Tibial nerve (tissue), 4 donors: ENCODE measurements around the gene VSIR. TPM values are rescaled to one million over a fixed set of nuclear protein-coding genes. Genes with fewer than 3 reads are reported as not detected.
A peak's percentile ranks its signal among the peaks of the same experiment; 100 is the strongest.

Experiments
- DNase-seq, 2 donors: peaks; one replicate each; pipeline ENCODE4 v3.0.0-alpha.2; 2019; ENCODE audit warnings: low spot score in 2 of 2
- H3K27ac ChIP-seq, 4 donors: fragments of 200-600 bp; sonication (generic) in 3 of 4; one replicate each; pipeline ENCODE4 v1.5.1; 2017 to 2019; ENCODE audit warnings: mild to moderate bottlenecking in 1 of 4
- H3K27me3 ChIP-seq, 2 donors: fragments of 200-600 bp; sonication (generic) in 1 of 2; one replicate each; pipeline versions ENCODE4 v1.5.1 to v1.6.0; 2017 to 2019
- H3K36me3 ChIP-seq, 3 donors: fragments of 200-600 bp; sonication (generic); one replicate each; pipeline ENCODE4 v1.5.1; 2018 to 2019
- H3K4me1 ChIP-seq, 4 donors: fragments of 200-600 bp; sonication (generic) in 3 of 4; one replicate each; pipeline ENCODE4 v1.5.1; 2017 to 2019
- H3K4me3 ChIP-seq, 4 donors: fragments of 200-600 bp; sonication (generic) in 3 of 4; one replicate each; pipeline ENCODE4 v1.5.1; 2017 to 2019; ENCODE audit warnings: mild to moderate bottlenecking in 1 of 4, moderate library complexity in 1 of 4
- H3K9me3 ChIP-seq, 4 donors: fragments of 200-600 bp; sonication (generic) in 3 of 4; one replicate each; pipeline ENCODE4 v1.5.1; 2017 to 2019
- EP300 ChIP-seq, 2 donors: sonication (generic); formaldehyde crosslinking; IDR thresholded peaks; one replicate each; pipeline ENCODE4 v1.6.1; 2017; ENCODE audit warnings: antibody characterized with exemption in 2 of 2, mild to moderate bottlenecking in 1 of 2
- POLR2A ChIP-seq, 2 donors: fragments of 450-650 bp; IDR thresholded peaks; one replicate each; pipeline ENCODE4 v1.6.1; 2017; ENCODE audit warnings: antibody characterized with exemption in 2 of 2, mild to moderate bottlenecking in 2 of 2, moderate library complexity in 2 of 2
- WGBS, 2 donors: methylation state at CpG; one replicate each; pipeline ENCODE4 v1.1.5; 2018; 5-methylcytosine and 5-hydroxymethylcytosine counted together
- total RNA-seq, 4 donors: library from RNA; depleted of rRNA; stranded (reverse); fragments of >200 nt; gene quantifications; one replicate each; pipeline ENCODE4 v1.1.0, GENCODE V29; 2016
- TF ChIP-seq, protein P1 (sequence below), 5 experiments: fragments of 200-600 bp in 3 of 5; fragments of 450-650 bp in 2 of 5; sonication (generic) in 3 of 5; IDR thresholded peaks; one replicate each; pipeline ENCODE4 v1.5.1; 2016 to 2019; ENCODE audit warnings: antibody characterized with exemption in 5 of 5, mild to moderate bottlenecking in 3 of 5, moderate library complexity in 2 of 5

VSIR gene
- total RNA-seq, 4 donors from 2014 or later, result 133 to 227 (median 151) TPM

DNA sequence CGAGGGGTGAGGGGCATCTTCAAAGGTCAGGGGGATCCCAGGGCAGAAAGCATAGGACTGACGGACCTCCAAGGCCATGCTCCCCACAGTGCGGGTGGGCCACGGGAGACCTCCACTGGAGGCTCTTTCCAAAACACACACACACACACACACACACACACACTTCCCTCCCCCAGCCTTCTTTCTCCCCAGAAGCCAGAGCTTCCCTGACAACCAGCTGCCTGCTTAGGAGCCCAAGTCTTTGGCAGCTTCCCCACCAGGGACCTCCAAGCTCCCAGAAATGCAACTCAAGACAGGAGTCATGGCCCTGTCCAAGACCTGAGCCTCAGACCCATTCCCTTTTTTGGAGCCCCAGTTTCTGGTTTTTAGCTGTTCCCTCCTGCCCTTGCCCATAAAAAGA is 53.0 kb downstream of the VSIR start:
- WGBS, 2 donors, result 81 to 83% methylated on average over 4 of the region's 4 CpGs
- peak overlapping the region in 2 of 4 donors; percentile 94 to 96 for H3K27ac ChIP-seq

DNA sequence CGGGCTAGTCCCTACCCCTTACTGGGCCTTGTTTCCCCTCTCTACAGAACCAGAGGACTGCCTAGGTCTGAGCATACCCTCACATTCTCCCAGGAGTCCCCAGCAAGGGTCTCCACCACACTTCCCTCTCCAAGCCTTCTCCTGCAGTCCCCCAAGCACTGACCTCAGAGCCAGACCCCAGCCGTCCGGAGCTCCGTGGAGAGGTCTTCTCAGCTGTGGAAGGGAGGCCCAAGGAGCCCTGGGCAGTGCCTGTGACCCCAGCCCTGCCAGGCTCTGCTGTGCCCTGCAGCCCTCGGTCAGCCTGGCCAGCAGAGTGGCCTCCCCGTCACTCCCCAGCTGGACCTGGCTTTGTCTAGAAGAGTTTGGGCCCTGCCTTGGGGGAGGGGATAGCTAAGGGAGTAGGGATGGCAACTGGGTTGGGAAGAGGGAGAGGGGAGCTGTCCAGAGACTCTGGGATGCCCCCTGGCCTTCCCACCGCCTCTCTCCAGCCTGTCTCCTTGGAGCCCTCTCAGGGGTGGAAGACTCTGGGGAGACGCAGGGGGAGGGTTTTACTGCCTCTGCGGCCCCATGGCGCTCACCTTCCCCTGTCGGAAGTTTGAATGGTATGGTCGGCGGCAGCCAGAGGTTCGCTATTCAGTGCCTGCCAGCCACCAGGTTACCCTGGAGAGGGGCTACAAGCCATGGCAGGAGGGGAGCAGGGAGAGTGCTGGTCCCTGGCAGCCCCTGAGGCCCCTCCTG is 53.7 kb downstream of the VSIR start, which contains the start of gene C10orf105:
Gene C10orf105, minus strand, starts transcription at position 315 of the 738 bp plus-strand sequence. CDS start 3,441 bp downstream, outside the sequence.
- H3K27me3 ChIP-seq, result no peaks in the 10 kb centered on the region
- no peak within 1 kb of the TSS for H3K4me3 ChIP-seq
- no peaks in the 10 kb centered on the region for H3K36me3 ChIP-seq
- 81 to 83% methylated on average over 12 to 14 of the region's 14 CpGs for WGBS, 2 donors
- no peak for DNase-seq
- peak within 1 kb of the TSS; percentile 57 to 96 (median 90) for H3K27ac ChIP-seq
- H3K9me3 ChIP-seq, result no peaks in the 10 kb centered on the region
- TF ChIP-seq POLR2A (IDR thresholded peaks at IDR 0.05) (no peak), EP300 (IDR thresholded peaks at IDR 0.05) (no peak)
- peaks cover 4 to 62% (median 52%) of the 10 kb centered on the region in 4 donors for H3K4me1 ChIP-seq

More for the DNA sequence above, 53.0 kb downstream of the VSIR start:
- no peaks in the 10 kb centered on the region for H3K36me3 ChIP-seq
- no peaks in the 10 kb centered on the region for H3K27me3 ChIP-seq
- H3K9me3 ChIP-seq, result no peaks in the 10 kb centered on the region
- H3K4me3 ChIP-seq, result no peak overlapping the region
- no peak for DNase-seq
- H3K4me1 ChIP-seq, result peaks cover 0 to 57% (median 46%) of the 10 kb centered on the region in 4 donors
- no peak for TF ChIP-seq POLR2A (IDR thresholded peaks at IDR 0.05)
- TF ChIP-seq EP300 (IDR thresholded peaks at IDR 0.05), result no peak
- TF ChIP-seq, protein P1, sequence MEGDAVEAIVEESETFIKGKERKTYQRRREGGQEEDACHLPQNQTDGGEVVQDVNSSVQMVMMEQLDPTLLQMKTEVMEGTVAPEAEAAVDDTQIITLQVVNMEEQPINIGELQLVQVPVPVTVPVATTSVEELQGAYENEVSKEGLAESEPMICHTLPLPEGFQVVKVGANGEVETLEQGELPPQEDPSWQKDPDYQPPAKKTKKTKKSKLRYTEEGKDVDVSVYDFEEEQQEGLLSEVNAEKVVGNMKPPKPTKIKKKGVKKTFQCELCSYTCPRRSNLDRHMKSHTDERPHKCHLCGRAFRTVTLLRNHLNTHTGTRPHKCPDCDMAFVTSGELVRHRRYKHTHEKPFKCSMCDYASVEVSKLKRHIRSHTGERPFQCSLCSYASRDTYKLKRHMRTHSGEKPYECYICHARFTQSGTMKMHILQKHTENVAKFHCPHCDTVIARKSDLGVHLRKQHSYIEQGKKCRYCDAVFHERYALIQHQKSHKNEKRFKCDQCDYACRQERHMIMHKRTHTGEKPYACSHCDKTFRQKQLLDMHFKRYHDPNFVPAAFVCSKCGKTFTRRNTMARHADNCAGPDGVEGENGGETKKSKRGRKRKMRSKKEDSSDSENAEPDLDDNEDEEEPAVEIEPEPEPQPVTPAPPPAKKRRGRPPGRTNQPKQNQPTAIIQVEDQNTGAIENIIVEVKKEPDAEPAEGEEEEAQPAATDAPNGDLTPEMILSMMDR (IDR thresholded peaks at IDR 0.05), result no peak

DNA sequence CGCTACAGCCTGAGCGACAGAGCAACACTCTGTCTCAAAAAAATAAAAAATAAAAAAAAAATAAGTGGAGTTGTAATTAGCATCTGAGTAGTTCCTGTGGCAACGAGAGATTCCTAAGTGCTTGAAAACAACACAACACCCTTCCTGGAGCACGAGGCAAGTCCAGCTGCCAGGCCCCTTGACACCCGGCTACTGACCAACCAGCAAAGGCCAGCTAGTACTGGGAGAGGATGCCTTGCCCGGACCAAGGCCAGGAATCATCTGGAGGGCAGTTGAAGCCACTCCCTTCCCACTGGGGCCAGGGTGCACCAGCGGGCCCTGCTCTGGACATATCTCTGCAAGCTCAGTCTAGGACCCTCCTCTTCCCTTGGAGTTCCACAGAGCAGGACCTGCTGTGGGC is 54.3 kb downstream of the VSIR start:
- WGBS, 2 donors, result 38 to 61% methylated on average over 7 of the region's 7 CpGs
- H3K27me3 ChIP-seq, result no peaks in the 10 kb centered on the region
- TF ChIP-seq EP300 (IDR thresholded peaks at IDR 0.05), result peak in 1 of 2 donors; percentile 70
- TF ChIP-seq, protein P1 (IDR thresholded peaks at IDR 0.05), result no peak
- H3K4me3 ChIP-seq, result no peak overlapping the region
- peaks cover 9 to 68% (median 58%) of the 10 kb centered on the region in 4 donors for H3K4me1 ChIP-seq
- no peaks in the 10 kb centered on the region for H3K9me3 ChIP-seq
- H3K27ac ChIP-seq, result peak overlapping the region; percentile 57 to 96 (median 90)
- peak; percentile 46 to 59 for DNase-seq
- H3K36me3 ChIP-seq, result no peaks in the 10 kb centered on the region

DNA sequence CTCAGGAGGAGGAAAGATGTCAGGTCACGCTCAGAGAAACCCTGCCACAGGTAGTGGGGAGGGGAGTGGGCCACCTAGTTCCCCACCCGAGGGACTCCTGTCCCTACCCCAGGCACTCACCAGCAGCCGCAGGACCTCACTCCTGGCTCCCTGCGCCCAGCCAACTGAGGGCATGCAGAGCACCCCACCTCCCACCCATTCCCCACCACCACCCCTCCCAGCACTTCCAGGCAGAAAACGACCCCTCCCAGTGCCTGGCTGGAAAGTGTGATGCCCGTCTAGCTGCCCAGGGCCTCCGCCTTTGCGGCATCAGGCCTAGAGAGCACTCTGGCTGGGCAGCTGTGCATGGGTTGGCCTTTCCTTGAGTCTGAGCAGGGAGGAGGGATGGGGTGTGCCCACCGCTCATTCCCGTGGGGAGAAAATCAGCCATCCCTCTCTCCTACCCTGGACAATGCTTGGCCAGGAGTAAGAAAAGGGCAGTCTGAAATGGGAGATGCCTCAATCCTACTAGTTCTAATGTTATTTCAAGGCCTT is 55.1 kb downstream of the VSIR start:
- Histone ChIP-seq H3K27ac (peak overlapping the region; percentile 57 to 96 (median 90)), H3K9me3 (no peaks in the 10 kb centered on the region), H3K4me1 (peaks cover 13 to 76% (median 66%) of the 10 kb centered on the region in 4 donors), H3K4me3 (no peak overlapping the region), H3K36me3 (no peaks in the 10 kb centered on the region), H3K27me3 (no peaks in the 10 kb centered on the region)
- no peak for DNase-seq
- 62 to 63% methylated on average over 10 of the region's 10 CpGs for WGBS, 2 donors
- TF ChIP-seq, protein P1 (IDR thresholded peaks at IDR 0.05), result no peak
- no peak for TF ChIP-seq EP300 (IDR thresholded peaks at IDR 0.05)
- TF ChIP-seq POLR2A (IDR thresholded peaks at IDR 0.05), result no peak

DNA sequence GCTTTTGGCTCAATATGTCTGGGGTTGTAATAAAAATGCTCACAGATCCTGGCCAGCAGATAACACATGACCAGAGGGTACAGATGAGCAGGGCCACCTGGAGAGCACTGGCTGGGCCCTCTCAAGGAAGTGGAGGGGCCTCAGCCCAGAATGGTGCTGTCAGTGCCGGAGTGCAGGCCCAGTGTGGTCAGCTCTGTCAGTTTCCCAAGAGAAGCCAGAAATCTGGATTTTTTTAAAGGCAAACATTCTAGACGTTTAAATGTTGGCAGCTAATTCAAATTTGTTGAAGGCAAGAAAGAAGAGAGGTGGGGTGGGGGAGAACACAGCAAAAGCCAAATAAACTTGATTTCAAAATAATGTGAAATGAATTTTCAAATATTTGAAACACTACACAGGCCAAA is 55.8 kb downstream of the VSIR start:
- TF ChIP-seq EP300 (IDR thresholded peaks at IDR 0.05), result no peak
- TF ChIP-seq, protein P1 (IDR thresholded peaks at IDR 0.05), result no peak
- TF ChIP-seq POLR2A (IDR thresholded peaks at IDR 0.05), result no peak
- DNase-seq, result no peak
- Histone ChIP-seq H3K4me1 (peaks cover 16 to 83% (median 71%) of the 10 kb centered on the region in 4 donors), H3K27me3 (no peaks in the 10 kb centered on the region), H3K27ac (peak overlapping the region; percentile 57 to 96 (median 90)), H3K4me3 (no peak overlapping the region), H3K9me3 (no peaks in the 10 kb centered on the region), H3K36me3 (no peaks in the 10 kb centered on the region)
- 39 to 46% methylated on average over 2 of the region's 2 CpGs for WGBS, 2 donors
